B cell (primary cell): ENCODE results near the gene SP6. TPM values are rescaled to one million over a fixed set of nuclear protein-coding genes. Genes with fewer than 3 reads are reported as not detected.

ENCODE experiments used
- ATAC-seq: fragments of 200-7000 bp; cut with Tn5 transposase; one replicate; pipeline ENCODE4 v1.10.0; 2021; ENCODE audit warnings: low read depth, mild to moderate bottlenecking, moderate number of reproducible peaks, moderate library complexity
- CTCF ChIA-PET: fragments of 350-600 bp; sonication (Branson Sonifier 250); formaldehyde crosslinking; loops from one replicate; lab custom pipeline; 2021; ENCODE audit warnings: antibody characterized with exemption, inconsistent platforms; lab: Charles Lee
- POLR2A ChIA-PET: fragments of 350-600 bp; sonication (Branson Sonifier 250); formaldehyde crosslinking; loops from one replicate; lab custom pipeline; 2021; ENCODE audit warnings: antibody characterized with exemption; lab: Charles Lee
- DNase-seq: peaks from one replicate; pipeline ENCODE4 v3.0.0; 2013
- H2AFZ ChIP-seq: 2 replicates; pipeline ENCODE4 v1.6.1; 2012; ENCODE audit warnings: mild to moderate bottlenecking, low read depth, low read length; ENCODE audit not compliant: insufficient read depth, poor library complexity, severe bottlenecking
- H3K27ac ChIP-seq, 2 donors: 1 replicate in 1 of 2; 2 replicates in 1 of 2; pipeline ENCODE4 v1.5.1; 2012 to 2013; ENCODE audit warnings: low read length in 2 of 2, mild to moderate bottlenecking in 2 of 2, moderate library complexity in 1 of 2
- H3K27me3 ChIP-seq, 4 experiments: fragments of 200-600 bp in 1 of 4; sonication (generic) in 1 of 4; replicated peaks in 1 of 4; 1 replicate in 2 of 4; 2 replicates in 2 of 4; pipeline versions ENCODE4 v1.6.1 to v1.7.0; 2013 to 2016; ENCODE audit warnings: low read length in 3 of 4, mild to moderate bottlenecking in 2 of 4, mixed read lengths in 1 of 4, moderate library complexity in 1 of 4; ENCODE audit not compliant: insufficient read depth in 4 of 4, control insufficient read depth in 3 of 4; ENCODE audit errors: control extremely low read depth in 1 of 4
- H3K36me3 ChIP-seq, 2 experiments: replicated peaks in 1 of 2; 1 replicate in 1 of 2; 2 replicates in 1 of 2; pipeline versions ENCODE4 v1.6.1 to v1.7.1; 2013; ENCODE audit warnings: low read length in 1 of 2; ENCODE audit not compliant: insufficient read depth in 2 of 2, control insufficient read depth in 1 of 2; ENCODE audit errors: control extremely low read depth in 1 of 2, extremely low read depth in 1 of 2
- H3K4me1 ChIP-seq, 2 donors: fragments of 200-600 bp in 1 of 2; sonication (generic) in 1 of 2; 1 replicate in 1 of 2; 2 replicates in 1 of 2; pipeline versions ENCODE4 v1.5.1 to v1.6.1; 2013 to 2017; ENCODE audit warnings: low read length in 2 of 2; ENCODE audit not compliant: control insufficient read depth in 2 of 2, insufficient read depth in 2 of 2
- H3K4me2 ChIP-seq: replicated peaks from 2 replicates; pipeline ENCODE3; 2012; ENCODE audit warnings: mild to moderate bottlenecking, low read depth, low read length; ENCODE audit not compliant: poor library complexity, severe bottlenecking
- H3K4me3 ChIP-seq, 5 experiments: fragments of 200-600 bp in 1 of 5; sonication (generic) in 1 of 5; 1 replicate in 3 of 5; 2 replicates in 2 of 5; pipeline versions ENCODE4 v1.5.1 to v1.7.0; 2011 to 2016; ENCODE audit warnings: low read length in 4 of 5, mild to moderate bottlenecking in 4 of 5, low read depth in 2 of 5, control low read depth in 1 of 5, moderate library complexity in 1 of 5; ENCODE audit not compliant: insufficient read depth in 1 of 5; ENCODE audit errors: control extremely low read depth in 1 of 5, extremely low read depth in 1 of 5
- H3K79me2 ChIP-seq: fragments of 200-600 bp; sonication (generic); one replicate; pipeline ENCODE4 v1.6.0; 2016; ENCODE audit warnings: low read length; ENCODE audit not compliant: control insufficient read depth, insufficient read depth
- H3K9ac ChIP-seq: fragments of 200-600 bp; sonication (generic); 2 replicates; pipeline ENCODE4 v1.6.1; 2017; ENCODE audit warnings: mild to moderate bottlenecking, low read length, moderate library complexity
- H3K9me3 ChIP-seq, 3 donors: one replicate each; pipeline versions ENCODE4 v1.6.1 to v1.7.1; 2013; ENCODE audit warnings: low read length in 2 of 3; ENCODE audit not compliant: control insufficient read depth in 2 of 3, insufficient read depth in 1 of 3; ENCODE audit errors: control extremely low read depth in 1 of 3
- H4K20me1 ChIP-seq: 2 replicates; pipeline ENCODE4 v1.6.0; 2012; ENCODE audit warnings: mild to moderate bottlenecking, low read length; ENCODE audit not compliant: insufficient read depth, control insufficient read depth, poor library complexity, severe bottlenecking
- H3K27ac Mint-ChIP-seq: one replicate; pipeline ENCODE4 v1.8.0; 2021; ENCODE audit warnings: mixed read lengths
- H3K27me3 Mint-ChIP-seq: one replicate; pipeline ENCODE4 v1.8.0; 2021; ENCODE audit warnings: mixed read lengths
- H3K4me1 Mint-ChIP-seq: one replicate; pipeline ENCODE4 v1.8.0; 2021; ENCODE audit warnings: mixed read lengths
- H3K4me3 Mint-ChIP-seq: one replicate; pipeline ENCODE4 v1.8.0; 2021; ENCODE audit warnings: mixed read lengths
- H3K9me3 Mint-ChIP-seq: one replicate; pipeline ENCODE4 v1.8.0; 2022; ENCODE audit warnings: mixed read lengths; ENCODE audit not compliant: insufficient read depth
- EZH2 ChIP-seq: IDR thresholded peaks from 2 replicates; pipeline ENCODE4 v1.6.1; 2012; ENCODE audit warnings: borderline replicate concordance, low read depth, mild to moderate bottlenecking, moderate library complexity, low read length; ENCODE audit not compliant: insufficient read depth, poor library complexity, severe bottlenecking
- WGBS: methylation state at CpG from one replicate; pipeline ENCODE4 v1.1.5; 2013; ENCODE audit warnings: missing lambda C conversion rate; ENCODE audit not compliant: insufficient coverage; 5-methylcytosine and 5-hydroxymethylcytosine counted together
- intact Hi-C: fragments of 100-400 bp; cut with micrococcal nuclease; formaldehyde crosslinking; loops from one replicate; pipeline ENCODE4 v1.10.0; 2022
- polyA plus RNA-seq: library from polyadenylated mRNA; depleted of rRNA; stranded (reverse); fragments of >200 nt; gene quantifications from 2 replicates; pipeline ENCODE4 v1.2.3, GENCODE V29; 2012
- total RNA-seq, 2 donors: library from RNA; stranded (reverse); fragments of 120-200 nt in 1 of 2; gene quantifications; 1 replicate in 1 of 2; 2 replicates in 1 of 2; pipeline versions ENCODE4 v1.2.3 to v1.2.4, GENCODE V29; 2013 to 2022
- TF ChIP-seq, protein P1 (sequence below): fragments of 200-600 bp; IDR thresholded peaks from one replicate; pipeline ENCODE4 v1.8.0; 2022; ENCODE audit warnings: antibody characterized with exemption, mild to moderate bottlenecking

Gene SP6
- total and polyA plus RNA-seq, 2 donors (not counting 1 experiment from before 2014, with no cell fraction given) = 0.04 TPM; not detected in 1

DNA sequence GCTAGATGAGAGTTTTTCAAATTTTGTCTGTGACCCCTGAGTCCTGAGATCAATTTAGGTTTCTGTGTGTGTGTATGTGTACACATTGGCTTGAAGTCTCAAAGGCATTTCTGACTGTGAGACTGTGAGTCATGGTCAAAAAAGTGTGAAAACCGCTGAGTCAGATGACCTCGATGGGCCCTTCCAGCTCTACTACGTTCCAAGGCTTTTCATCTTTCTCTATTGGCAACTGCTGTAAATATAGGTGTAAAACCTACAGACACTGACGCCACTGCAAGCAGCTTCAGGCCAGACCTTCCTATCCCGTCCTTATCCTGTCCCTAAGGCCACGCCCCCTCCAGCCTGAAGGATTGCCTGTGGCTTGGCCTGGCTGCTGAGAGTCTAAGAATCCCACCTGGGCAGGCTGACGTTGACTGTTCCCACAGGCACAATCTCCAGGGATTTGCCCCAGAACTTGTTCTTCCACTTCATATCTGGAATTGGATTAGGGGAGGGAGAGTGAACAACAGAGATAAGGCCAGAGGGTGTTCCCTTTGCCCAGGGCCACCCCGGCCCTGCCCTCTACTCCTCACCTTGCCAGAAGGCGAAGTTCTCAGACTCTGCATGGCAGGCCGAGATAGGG lies 40.7 kb downstream of the SP6 start:
- no peaks in the 10 kb centered on the region for H3K9me3 Mint-ChIP-seq
- H4K20me1 ChIP-seq = no peaks in the 10 kb centered on the region
- no peaks in the 10 kb centered on the region for H3K27me3 ChIP-seq
- DNase-seq = no peak
- H2AFZ ChIP-seq = no peak overlapping the region
- intact Hi-C loops = no loop called here
- no peak for ATAC-seq
- ChIA-PET CTCF (no interaction called here), POLR2A (interaction anchor here (0.6 kb wide), 1 partner anchor 1024 kb away, joined by 4 read pairs; no protein-coding TSS in a partner anchor)
- H3K27me3 Mint-ChIP-seq = no peaks in the 10 kb centered on the region
- TF ChIP-seq, protein P1, sequence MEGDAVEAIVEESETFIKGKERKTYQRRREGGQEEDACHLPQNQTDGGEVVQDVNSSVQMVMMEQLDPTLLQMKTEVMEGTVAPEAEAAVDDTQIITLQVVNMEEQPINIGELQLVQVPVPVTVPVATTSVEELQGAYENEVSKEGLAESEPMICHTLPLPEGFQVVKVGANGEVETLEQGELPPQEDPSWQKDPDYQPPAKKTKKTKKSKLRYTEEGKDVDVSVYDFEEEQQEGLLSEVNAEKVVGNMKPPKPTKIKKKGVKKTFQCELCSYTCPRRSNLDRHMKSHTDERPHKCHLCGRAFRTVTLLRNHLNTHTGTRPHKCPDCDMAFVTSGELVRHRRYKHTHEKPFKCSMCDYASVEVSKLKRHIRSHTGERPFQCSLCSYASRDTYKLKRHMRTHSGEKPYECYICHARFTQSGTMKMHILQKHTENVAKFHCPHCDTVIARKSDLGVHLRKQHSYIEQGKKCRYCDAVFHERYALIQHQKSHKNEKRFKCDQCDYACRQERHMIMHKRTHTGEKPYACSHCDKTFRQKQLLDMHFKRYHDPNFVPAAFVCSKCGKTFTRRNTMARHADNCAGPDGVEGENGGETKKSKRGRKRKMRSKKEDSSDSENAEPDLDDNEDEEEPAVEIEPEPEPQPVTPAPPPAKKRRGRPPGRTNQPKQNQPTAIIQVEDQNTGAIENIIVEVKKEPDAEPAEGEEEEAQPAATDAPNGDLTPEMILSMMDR = no peak
- no peak for TF ChIP-seq EZH2
- H3K27ac Mint-ChIP-seq = peak overlapping the region; percentile 20
- no peaks in the 10 kb centered on the region for H3K4me1 ChIP-seq
- H3K4me3 Mint-ChIP-seq = no peak overlapping the region
- 82% methylated on average over 3 of the region's 10 CpGs for WGBS
- H3K4me3 ChIP-seq = no peak overlapping the region
- H3K9ac ChIP-seq = no peak overlapping the region
- no peak overlapping the region for H3K4me2 ChIP-seq
- H3K36me3 ChIP-seq = peaks cover 0 to 58% of the 10 kb centered on the region in 2 experiments
- no peak overlapping the region for H3K27ac ChIP-seq
- no peaks in the 10 kb centered on the region for H3K4me1 Mint-ChIP-seq
- no peaks in the 10 kb centered on the region for H3K9me3 ChIP-seq
- no peaks in the 10 kb centered on the region for H3K79me2 ChIP-seq

DNA sequence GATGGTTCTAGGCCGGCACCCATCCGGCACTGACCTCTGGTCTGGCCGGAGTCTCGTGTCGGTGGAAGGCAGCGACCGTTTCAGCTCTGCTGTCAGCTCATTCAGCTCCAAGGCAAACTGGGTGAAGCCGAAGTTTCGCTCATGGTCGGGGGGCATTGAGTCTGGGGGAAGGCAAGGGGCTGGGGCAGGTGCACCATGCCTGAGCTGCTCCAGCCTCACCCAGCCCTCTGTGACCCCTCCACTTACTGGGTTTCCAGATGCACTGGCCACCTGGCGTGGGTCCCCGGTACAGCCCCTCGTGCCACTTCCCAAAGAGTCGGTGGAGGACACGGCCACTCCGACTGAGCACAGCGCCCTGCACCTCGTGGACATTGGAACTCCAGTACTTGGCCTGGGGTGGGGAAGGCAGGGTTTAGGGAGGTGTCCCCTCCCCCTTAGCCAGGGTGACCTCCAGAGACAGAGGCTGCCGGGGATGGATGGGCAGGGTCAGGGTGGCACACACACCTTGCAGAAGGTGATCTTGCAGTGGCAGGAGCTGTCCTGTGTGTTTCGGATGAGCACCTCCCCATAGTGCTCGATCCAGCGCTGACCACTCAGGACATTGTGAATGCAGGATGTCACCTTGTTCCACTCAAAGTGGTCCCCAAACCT lies 42.0 kb downstream of the SP6 start:
- ChIA-PET CTCF (interaction anchor here (0.6 to 0.7 kb wide), 2 partner anchors 76 to 106 kb away, joined by 3 read pairs; partner anchors contain the start of gene TBX21), POLR2A (no interaction called here)
- Mint-ChIP-seq H3K4me1 (no peaks in the 10 kb centered on the region), H3K9me3 (no peaks in the 10 kb centered on the region), H3K4me3 (no peak overlapping the region), H3K27me3 (no peaks in the 10 kb centered on the region), H3K27ac (no peak overlapping the region)
- 97% methylated on average over 21 of the region's 22 CpGs for WGBS
- Histone ChIP-seq H3K9ac (no peak overlapping the region), H3K36me3 (peaks cover 0 to 51% of the 10 kb centered on the region in 2 experiments), H3K9me3 (no peaks in the 10 kb centered on the region), H3K27ac (no peak overlapping the region), H2AFZ (no peak overlapping the region), H3K27me3 (no peaks in the 10 kb centered on the region), H4K20me1 (no peaks in the 10 kb centered on the region), H3K4me1 (no peaks in the 10 kb centered on the region), H3K4me2 (no peak overlapping the region), H3K4me3 (no peak overlapping the region), H3K79me2 (no peaks in the 10 kb centered on the region)
- intact Hi-C loops = loop anchor here (10.0 kb wide), 1 partner anchor 114 kb away; the partner anchor contains the start of gene TBKBP1
- TF ChIP-seq EZH2 = no peak
- TF ChIP-seq, protein P1 = no peak
- ATAC-seq (no peak), DNase-seq (no peak)
